Transverse colon (tissue), 3 donors: ENCODE data around the gene DUOXA1.
"Not testable (repeated sequence)": the region's sequence is repeated elsewhere in the genome, so short reads cannot be mapped to it uniquely, and the experiment has no call there.

Experiments
- CTCF ChIP-seq, 5 experiments: fragments of 200-600 bp in 3 of 5; fragments of 450-650 bp in 2 of 5; sonication (generic) in 3 of 5; IDR thresholded peaks; 1 replicate in 2 of 5; 2 replicates in 3 of 5; pipeline ENCODE4 v1.5.1; 2016 to 2017; ENCODE audit warnings: antibody characterized with exemption in 5 of 5, inconsistent platforms in 3 of 5, mild to moderate bottlenecking in 2 of 5, moderate library complexity in 1 of 5
- POLR2A ChIP-seq: fragments of 450-650 bp; IDR thresholded peaks from one replicate; pipeline ENCODE4 v1.6.1; 2016; ENCODE audit warnings: antibody characterized with exemption, mild to moderate bottlenecking, moderate library complexity

GRCh38 chr15:45079201-45079600, 50.5 kb downstream of the DUOXA1 start:
- TF ChIP-seq POLR2A; CTCF (IDR thresholded peaks at IDR 0.05): not testable (repeated sequence)
